Effector CD8-positive, alpha-beta T cell (primary cell): ENCODE measurements around the gene NIM1K.
"Not testable (repeated sequence)": the region's sequence is repeated elsewhere in the genome, so short reads cannot be mapped to it uniquely, and the experiment has no call there.

Experiments
- DNase-seq: peaks from one replicate; lab custom pipeline; 2025; lab: John Stamatoyannopoulos, UW

NIM1K gene

GRCh38 chr5:43279548-43280274 is 87.7 kb downstream of the NIM1K start:
- no peak for DNase-seq

DNA sequence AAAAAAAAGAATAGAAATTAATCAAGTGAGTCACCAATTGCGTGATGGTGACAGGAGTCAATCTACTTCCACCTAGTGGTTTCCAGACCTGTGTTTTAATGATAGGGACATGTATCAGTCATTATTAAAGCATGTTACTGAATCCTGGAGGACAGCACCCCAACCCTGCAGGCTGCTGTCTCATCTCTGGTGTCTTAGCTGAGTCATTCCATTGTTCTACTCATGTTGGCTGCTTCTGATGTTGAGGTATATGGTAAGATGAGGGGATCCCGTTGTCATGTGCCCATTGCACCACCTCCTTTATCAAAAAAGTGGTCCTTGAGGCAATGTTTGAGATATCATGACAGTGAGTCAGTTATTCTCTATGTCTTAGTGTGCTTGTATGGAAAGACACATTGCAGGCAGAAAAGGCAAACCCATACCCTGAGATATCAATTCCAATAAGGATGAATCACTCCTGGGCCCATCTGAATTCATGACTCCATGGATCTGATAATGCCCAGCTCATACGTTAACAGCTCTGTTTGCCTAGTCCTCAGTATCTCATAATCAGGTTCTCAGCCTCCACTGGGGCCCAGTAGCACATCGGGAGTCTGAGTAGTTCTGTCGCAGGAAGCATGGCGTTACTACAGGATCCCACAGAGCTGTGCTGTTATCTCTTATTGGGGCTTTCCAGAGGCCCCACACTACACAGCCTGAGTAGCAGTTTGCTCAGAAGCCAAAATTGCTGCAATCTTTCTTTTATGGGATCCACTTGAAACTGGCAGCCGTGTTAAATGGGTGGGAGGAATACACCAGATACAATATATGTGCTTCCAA is 90.0 kb downstream of the NIM1K start:
- no peak for DNase-seq

DNA sequence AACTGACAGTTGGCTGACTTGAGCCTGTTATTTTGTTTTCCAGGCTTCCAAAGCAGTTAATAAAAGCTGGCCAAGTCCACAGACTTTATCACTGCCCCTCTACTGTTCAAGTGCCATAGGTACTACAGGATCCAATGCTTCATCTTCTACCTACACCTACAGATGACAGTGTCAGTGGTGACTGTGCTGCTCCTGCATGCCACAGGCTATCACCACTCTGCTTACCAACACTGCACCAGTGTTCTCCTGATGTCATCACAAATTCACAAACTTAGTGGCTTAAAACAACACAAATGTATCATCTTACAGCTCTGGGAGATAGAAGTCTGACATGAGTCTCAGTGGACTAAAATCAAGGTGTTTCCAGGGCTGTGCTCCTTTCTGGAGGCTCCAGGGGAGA is 94.6 kb downstream of the NIM1K start:
- DNase-seq: no peak

DNA sequence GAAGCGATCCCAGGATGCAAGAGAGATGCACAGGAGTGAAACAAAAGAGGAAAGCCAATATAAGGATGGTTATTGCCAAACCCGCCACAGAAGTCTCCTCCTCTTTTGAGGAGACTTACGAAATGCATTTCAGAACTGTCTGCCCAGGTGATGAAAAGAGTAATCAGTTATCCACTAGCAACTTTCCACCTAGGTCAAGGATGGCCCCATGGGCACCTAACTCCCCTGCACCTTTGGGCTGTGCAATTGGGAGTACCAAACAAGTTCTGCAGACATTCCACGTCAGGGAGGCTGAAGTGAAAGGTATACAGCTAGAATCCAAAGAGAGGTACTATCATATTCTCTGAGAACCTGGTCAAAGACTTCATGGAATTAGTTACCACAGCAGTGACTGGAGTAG is 95.5 kb downstream of the NIM1K start:
- DNase-seq: no peak

DNA sequence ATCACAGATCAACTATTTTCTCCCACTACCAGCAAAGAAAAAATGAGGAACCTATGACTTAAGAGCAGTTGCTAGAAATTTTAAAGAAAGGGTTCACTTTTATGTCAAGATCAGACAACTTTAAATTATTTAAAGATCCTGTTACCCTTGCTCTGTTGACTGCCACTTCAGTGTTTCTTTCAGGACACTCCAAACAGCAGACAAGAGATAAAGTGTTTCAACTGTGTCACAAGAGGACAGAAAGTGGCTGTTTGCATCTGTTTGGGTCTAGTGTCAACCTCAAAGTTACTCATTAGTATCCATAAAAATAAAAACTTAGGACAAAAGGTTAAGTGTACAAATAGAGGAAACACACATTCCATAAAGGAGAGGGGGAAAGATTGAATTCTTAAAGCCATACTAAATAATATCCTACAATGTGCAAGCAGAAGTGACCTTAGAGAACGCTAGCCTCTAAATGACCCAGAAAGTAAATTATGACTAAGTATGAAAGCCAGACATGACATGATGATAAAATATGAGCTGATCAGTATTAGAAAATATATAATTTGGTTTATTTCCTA is 96.3 kb downstream of the NIM1K start:
- no peak for DNase-seq

- DNase-seq: no peak
Measured at GRCh38 chr5:43290726-43291125, 98.7 kb downstream of the NIM1K start.

- no peak for DNase-seq
Measured at GRCh38 chr5:43294226-43294625, 102.2 kb downstream of the NIM1K start.

DNA sequence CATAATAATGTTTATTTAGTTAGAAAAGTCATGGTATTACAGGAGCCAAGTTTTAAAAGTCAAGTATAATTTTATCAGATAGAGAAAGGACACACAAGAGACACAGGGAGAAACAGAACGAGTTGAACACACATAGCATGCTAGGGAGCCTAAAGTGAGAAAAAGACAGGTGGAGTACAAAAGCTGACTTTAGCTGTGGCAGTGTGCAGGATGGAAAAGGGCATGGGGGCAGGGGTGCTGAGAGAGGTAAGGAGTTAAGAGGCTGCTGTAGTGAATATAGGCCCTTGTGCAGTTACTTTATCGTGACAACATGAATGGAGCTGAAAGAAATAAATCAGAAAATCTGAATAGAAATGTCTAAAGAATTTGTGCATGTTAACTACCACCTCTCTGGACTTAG is 103.2 kb downstream of the NIM1K start:
- no peak for DNase-seq

DNA sequence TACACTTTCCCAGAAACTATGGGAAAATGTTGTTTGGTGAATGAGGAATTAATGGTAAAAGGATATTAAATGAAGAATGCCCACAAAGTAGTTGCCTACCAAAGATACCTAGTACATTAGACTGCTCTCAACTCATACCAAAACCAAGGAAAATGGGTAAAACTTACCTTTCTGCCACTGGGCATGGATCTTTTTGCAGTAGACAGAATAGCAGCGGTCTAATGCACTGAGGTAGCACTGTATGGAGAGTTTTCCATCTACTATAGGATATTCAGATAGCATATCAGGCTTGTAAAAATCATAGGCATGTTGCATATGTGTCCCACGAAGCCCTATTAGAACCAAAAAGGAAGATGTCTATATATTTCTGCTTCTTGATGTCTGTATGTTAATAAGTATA is 104.8 kb downstream of the NIM1K start:
- no peak for DNase-seq

- DNase-seq: no peak
Measured at GRCh38 chr5:43298443-43298842, 106.4 kb downstream of the NIM1K start.

DNA sequence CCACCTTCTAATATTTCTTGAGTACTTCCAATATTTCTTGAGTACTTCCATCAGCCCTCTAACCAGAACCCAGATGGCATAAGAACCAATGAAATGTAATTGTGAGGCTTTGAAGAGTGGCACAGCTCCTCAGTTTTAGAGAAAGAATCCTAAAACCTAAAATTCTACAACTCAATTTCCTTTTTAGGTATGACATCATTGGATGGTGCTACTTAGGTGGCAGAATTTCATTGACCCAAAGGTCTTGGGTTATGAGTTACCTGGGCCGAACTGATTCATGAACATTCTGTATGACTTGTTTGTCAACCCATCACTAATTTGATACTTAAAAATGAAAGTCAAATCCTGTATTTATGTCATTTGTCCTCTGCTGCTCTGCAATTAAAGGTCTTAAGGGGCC is 108.1 kb downstream of the NIM1K start:
- no peak for DNase-seq

DNA sequence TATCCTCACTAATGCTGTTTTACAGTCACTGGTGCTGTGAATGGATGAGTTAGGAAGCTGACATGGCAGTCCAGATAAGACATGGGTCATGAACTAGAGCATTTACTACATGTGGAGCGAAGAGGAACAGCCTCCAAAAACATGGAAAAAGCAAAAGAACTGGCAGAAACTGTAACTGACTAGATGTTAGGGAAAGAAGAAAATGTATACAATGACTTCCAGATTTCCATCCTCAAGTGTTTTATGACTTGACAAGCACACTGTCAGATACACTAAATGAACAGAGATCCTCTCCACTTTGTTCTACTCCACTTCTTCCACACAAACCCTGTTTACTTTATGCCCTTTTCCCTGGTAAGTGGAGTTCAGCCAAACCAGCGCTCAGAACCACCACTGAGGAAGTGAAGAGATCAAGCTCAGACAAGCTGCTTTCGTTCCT is 109.6 kb downstream of the NIM1K start:
- DNase-seq: no peak

GRCh38 chr5:43302481-43302880 is 110.5 kb downstream of the NIM1K start:
- no peak for DNase-seq

GRCh38 chr5:43303242-43303641 is 111.2 kb downstream of the NIM1K start:
- no peak for DNase-seq

DNA sequence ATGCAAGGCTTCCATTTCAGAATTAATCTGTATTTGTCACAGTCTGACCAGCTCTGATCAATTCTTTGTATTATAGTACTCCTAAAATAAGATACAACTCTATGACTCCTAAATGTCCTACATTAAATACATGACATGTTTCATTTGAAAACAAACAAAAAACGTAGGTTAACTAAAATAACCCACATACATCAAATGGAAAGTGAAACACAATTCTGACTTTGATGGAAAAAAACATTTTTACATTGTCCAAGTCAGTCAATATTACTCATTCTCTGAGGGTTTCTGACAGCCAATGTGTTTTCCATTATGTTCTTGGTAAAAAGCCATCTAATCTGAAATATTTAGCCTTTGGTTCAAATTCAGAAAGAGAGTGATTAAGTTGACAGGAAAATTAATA is 112.5 kb downstream of the NIM1K start:
- no peak for DNase-seq

- no peak for DNase-seq
Measured at GRCh38 chr5:43305948-43306565, 114.0 kb downstream of the NIM1K start.

DNA sequence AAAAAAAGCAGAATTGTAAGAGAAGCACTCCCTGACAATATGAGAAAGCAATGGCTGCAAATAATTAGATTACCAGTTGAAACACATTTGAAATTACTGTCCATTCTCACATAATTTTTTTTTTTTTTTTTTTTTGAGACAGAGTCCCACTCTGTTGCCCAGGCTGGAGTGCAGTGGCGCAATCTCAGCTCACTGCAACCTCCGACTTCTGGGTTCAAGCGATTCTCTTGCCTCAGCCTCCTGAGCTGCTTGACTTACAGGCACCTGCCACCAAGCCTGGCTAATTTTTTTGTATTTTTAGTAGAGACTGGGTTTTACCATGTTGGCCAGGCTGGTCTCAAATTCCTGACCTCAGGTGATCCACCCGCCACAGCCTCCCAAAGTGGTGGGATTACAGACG is 114.9 kb downstream of the NIM1K start:
- not testable (repeated sequence) for DNase-seq

DNA sequence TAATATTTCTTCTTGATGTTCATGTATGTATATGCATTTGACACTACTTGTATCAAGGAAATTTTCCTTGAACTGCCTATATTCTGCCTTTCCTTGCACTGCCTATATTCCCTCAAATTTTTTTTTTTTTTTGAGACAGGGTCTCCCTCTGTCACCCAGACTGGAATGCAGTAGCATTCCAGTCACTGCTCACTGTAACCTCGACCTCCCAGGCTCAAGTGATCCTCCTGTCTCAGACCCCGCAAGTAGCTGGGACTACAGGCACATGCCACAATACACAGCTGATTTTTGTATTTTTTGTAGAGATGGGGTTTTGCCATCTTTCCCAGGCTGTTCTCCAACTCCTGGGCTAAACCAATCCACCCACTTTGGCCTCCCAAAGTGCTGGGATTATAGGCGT is 117.1 kb downstream of the NIM1K start:
- no peak for DNase-seq

DNA sequence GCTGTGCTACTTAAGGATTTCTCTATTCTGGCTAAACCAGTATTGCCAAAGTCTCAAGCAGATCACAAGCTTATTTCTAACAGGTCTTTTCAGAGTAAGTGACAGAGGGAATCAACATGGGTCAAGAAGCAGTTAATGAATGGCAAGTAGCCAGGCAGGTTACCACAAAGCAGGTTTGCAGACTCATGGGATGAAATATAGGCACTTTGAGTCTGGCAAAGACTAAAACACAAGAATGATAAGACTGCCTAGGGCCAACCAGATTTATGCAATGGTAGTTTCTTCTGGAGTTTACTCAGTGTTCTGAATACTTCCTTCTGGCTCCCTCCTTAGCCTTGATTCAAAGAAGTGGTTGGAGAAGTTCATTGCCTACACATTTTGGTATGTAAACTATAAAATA is 117.6 kb downstream of the NIM1K start:
- no peak for DNase-seq

DNA sequence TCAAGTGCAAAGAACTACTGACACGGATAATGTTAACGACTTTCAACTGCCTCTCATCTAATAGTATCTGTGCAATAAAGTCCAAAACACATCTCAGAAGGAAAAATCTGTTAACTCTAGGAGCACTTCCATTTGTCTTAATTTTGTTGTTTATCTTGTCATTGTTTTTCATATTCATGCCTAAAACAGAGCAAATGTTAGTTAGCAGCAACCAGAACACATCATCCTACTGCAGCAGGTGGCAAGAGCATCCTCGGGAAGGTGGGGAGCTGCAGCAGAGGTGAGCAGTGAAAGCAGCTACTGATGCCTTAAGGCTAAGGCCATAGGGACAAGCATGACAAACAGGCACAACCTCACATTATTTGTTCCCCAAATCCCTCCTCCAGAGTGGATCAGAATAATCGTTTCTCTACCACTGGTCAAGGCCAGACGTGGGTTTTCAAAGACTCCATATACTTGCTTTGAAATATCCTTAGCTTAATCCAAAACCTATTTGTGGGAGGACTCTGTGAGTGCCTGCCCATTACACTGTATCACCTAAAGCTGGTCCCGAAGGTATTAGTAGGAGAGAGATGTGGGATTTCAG is 120.1 kb downstream of the NIM1K start:
- DNase-seq: no peak

GRCh38 chr5:43312699-43313034 is 120.6 kb downstream of the NIM1K start:
- DNase-seq: no peak
